DMS114 treated with DMSO at 0.1 percent for 48 hours (cell line): ENCODE measurements around the gene NKX3-2.

Experiments used
- DNase-seq: peaks from one replicate; lab custom pipeline; 2025; ENCODE audit not compliant: unreplicated experiment; lab: John Stamatoyannopoulos, UW

Gene NKX3-2

GRCh38 chr4:13515268-13515667 is 29.0 kb downstream of the NKX3-2 start:
- DNase-seq: no peak

- DNase-seq: no peak
Observed at GRCh38 chr4:13514722-13515121, 29.6 kb downstream of the NKX3-2 start.

- no peak for DNase-seq
Observed at GRCh38 chr4:13511101-13511500, 33.2 kb downstream of the NKX3-2 start.

GRCh38 chr4:13509442-13509841 is 34.9 kb downstream of the NKX3-2 start:
- DNase-seq: no peak

GRCh38 chr4:13504374-13504773 is 39.9 kb downstream of the NKX3-2 start:
- no peak for DNase-seq

GRCh38 chr4:13498469-13498868 is 45.8 kb downstream of the NKX3-2 start:
- DNase-seq: no peak

- DNase-seq: no peak
Observed at GRCh38 chr4:13496605-13497004, 47.7 kb downstream of the NKX3-2 start.

GRCh38 chr4:13495753-13496152 is 48.6 kb downstream of the NKX3-2 start:
- no peak for DNase-seq

- no peak for DNase-seq
Observed at GRCh38 chr4:13493793-13494192, 50.5 kb downstream of the NKX3-2 start.

GRCh38 chr4:13492747-13493146 is 51.6 kb downstream of the NKX3-2 start:
- DNase-seq: no peak
